H4 (cell line): ENCODE results near the gene OSBPL5. TPM values are rescaled to one million over a fixed set of nuclear protein-coding genes. Genes with fewer than 3 reads are reported as not detected.
A peak's percentile ranks its signal among the peaks of the same experiment; 100 is the strongest.

Experiments
- DNase-seq: peaks from one replicate; pipeline ENCODE4 v3.0.0-alpha.2; 2015; ENCODE audit warnings: low spot score
- total RNA-seq: library from RNA; depleted of rRNA; stranded (reverse); fragments of >200 nt; shearing (Covaris generic); gene quantifications from 2 replicates; pipeline ENCODE4 v1.2.3, GENCODE V29; 2014

OSBPL5 gene
- total RNA-seq, 1 experiment from 2014 or later: 9.2 TPM

GRCh38 chr11:3103076-3103475 is 62.0 kb downstream of the OSBPL5 start:
- DNase-seq: no peak

- no peak for DNase-seq
These were observed 62.5 kb downstream of the OSBPL5 start for GRCh38 chr11:3102641-3102921.

GRCh38 chr11:3101921-3102640 is 63.0 kb downstream of the OSBPL5 start:
- DNase-seq: no peak

DNA sequence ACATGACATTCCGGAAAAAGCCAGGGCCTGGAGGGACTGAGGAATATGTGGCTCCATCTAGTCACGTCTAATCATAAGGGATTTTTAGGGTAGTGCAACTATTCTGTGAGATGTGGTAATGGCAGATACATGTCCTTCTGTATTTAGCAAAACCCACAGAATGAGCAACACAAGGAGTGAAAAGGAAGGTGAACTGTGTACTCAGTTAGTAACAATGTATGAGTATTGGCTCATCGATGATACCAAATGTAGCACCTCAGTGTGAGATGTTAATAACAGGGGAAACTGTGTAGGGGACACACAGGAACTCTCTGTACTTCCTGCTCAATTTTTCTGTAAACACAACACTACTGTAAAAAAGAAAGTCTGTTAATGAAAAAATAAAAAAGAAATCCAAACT is 65.9 kb downstream of the OSBPL5 start:
- no peak for DNase-seq

DNA sequence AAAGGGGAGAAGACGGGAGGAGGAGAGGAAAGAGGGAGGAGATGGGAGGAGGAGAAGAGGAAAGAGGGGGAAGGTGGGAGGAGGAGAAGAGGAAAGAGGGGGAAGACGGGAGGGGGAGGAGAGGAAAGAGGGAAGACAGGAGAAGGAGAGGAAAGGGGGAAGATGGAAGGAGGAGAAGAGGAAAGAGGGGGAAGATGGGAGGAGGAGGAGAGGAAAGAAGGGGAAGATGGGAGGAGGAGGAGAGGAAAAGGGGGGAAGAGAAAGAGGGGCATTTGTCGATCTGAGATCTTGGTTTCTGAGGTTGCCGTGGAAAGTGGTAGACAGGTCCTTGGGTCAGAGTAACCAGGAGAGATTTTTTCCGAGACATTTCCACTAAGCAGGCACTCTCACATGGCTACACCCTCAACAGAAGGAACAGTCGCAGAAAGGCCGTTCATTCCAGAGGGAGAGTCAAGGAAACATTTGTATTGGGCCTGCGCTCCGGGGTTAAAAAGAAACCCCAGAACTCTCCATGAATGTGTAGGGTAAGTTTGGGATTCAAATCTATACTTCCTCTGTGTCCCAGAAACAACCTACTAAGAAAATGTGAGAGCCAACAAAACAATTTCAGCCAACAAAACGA is 68.1 kb downstream of the OSBPL5 start:
- no peak for DNase-seq

DNA sequence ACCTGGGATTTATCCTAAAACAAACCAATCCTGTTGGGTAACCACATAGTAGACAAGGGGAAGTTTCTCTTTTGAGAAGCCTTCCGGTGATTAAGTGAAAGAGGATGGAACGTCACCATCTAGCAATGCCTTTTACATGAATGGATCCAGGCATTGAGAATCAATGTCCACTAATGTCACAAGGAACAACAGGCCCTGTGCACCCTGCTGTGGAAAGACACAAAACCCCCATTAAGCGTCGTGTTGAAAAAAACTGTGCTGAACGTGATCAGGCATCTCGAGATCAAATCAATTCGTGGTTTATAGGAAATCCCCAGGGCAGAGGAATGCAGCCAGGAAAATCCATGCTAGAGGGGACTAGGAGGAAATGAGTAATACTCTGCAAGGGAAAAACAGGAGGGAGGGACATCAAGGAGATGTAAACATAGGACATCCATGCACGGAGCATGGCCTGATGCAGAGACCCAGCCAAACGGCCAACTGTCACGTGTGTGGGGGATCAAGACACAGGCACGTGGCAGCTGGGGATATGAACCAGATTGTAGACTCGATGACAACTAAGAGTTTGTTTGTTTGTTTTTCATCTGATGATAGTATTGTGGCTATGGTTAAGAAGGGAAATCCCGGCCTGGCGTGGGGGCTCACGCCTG is 69.3 kb downstream of the OSBPL5 start:
- DNase-seq: peak; percentile 91

GRCh38 chr11:3094223-3094824 is 70.8 kb downstream of the OSBPL5 start:
- DNase-seq: no peak

GRCh38 chr11:3093281-3094191 is 71.6 kb downstream of the OSBPL5 start:
- DNase-seq: no peak

GRCh38 chr11:3092603-3093141 is 72.4 kb downstream of the OSBPL5 start:
- DNase-seq: no peak

DNA sequence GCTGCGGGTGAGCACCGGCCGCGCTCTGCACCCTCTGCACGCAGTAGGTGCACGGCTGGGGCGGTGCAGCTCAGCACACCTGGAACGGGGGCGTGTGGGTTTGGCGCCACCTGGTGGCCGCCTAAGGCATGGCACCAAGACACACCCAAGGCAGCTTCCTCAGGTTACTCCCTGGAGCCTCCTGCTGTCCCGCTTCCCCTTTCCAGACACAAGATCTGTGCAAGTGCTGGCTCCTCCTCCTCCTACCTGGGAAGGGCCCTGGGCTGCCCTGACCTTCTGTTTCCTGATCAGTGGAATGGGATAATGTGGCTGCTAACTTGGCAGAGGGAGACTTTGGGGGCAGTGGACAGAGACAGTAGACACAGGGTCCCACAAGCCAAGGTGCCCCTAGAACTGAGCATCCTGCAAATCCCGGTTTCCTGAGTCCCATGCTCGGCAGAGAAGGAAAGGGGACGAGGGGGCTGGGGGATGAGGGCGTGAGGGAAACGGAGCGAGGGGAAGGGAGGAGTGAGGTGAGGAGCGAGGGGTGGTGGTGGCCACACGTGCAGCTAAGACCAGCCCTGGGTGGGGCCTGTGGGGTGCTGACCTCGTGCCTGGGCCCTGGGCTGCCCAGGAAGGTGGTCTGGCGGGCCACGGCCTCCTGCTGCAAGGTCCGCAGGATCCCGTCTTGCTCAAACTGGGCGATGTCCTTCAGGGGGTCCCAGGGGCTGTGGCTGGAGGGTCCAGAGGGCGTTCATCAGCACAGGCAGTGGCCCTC is 73.1 kb downstream of the OSBPL5 start:
- peak; percentile 70 for DNase-seq

GRCh38 chr11:3091081-3091845 is 73.8 kb downstream of the OSBPL5 start:
- no peak for DNase-seq

GRCh38 chr11:3090096-3090901 is 74.8 kb downstream of the OSBPL5 start:
- DNase-seq: no peak

- DNase-seq: no peak
These were observed 75.7 kb downstream of the OSBPL5 start for GRCh38 chr11:3089236-3090061.

DNA sequence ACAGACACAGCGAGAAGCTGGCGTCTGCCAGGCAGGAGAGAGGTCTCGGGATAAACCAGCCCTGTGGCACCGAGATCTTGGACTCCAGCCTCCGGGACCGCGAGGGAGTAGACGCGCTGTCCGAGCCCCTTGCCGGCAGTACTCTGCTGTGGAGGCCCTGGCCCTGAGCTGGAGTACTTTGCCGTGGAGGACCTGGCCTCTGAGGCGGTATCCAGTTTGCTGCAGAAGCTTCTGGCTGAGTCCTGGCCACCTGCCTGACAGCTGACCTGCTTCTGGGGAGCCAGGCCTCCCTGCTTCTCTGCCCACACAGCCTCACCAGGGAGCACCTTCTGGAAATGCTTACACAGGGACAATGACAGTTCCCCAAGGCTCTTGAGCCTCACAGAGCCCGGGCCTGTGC is 76.3 kb downstream of the OSBPL5 start:
- DNase-seq: no peak

- DNase-seq: peak; percentile 53
These were observed 77.0 kb downstream of the OSBPL5 start for GRCh38 chr11:3087821-3088800.

DNA sequence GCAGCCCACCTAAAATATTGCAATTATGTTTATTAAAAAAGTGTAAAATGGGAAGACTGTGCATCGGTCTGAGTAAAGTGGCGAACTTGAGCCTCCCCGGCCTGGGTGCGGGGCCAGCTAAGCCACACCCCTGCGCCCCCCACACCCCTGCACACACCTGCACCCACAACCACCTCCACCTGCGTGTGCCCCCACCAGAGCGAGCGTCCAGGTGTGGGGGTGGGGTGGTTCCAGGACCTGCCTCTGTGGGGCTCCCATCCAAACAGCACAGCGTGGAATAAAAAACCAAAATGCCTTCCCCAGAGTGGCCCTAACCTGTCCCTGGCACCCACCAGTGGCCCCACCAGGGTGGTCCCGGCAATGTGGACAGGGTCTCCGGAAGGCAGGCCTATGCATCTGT is 77.7 kb downstream of the OSBPL5 start:
- no peak for DNase-seq

- DNase-seq: no peak
These were observed 78.4 kb downstream of the OSBPL5 start for GRCh38 chr11:3086671-3087150.
